Tibial nerve (tissue), 4 donors: ENCODE results near the gene RAMP1. TPM values are rescaled to one million over a fixed set of nuclear protein-coding genes. Genes with fewer than 3 reads are reported as not detected.

Source experiments
- DNase-seq, 2 donors: peaks; one replicate each; pipeline ENCODE4 v3.0.0-alpha.2; 2019; ENCODE audit warnings: low spot score in 2 of 2
- H3K27ac ChIP-seq, 4 donors: fragments of 200-600 bp; sonication (generic) in 3 of 4; one replicate each; pipeline ENCODE4 v1.5.1; 2017 to 2019; ENCODE audit warnings: mild to moderate bottlenecking in 1 of 4
- H3K27me3 ChIP-seq, 2 donors: fragments of 200-600 bp; sonication (generic) in 1 of 2; one replicate each; pipeline versions ENCODE4 v1.5.1 to v1.6.0; 2017 to 2019
- H3K36me3 ChIP-seq, 3 donors: fragments of 200-600 bp; sonication (generic); one replicate each; pipeline ENCODE4 v1.5.1; 2018 to 2019
- H3K4me1 ChIP-seq, 4 donors: fragments of 200-600 bp; sonication (generic) in 3 of 4; one replicate each; pipeline ENCODE4 v1.5.1; 2017 to 2019
- H3K4me3 ChIP-seq, 4 donors: fragments of 200-600 bp; sonication (generic) in 3 of 4; one replicate each; pipeline ENCODE4 v1.5.1; 2017 to 2019; ENCODE audit warnings: mild to moderate bottlenecking in 1 of 4, moderate library complexity in 1 of 4
- H3K9me3 ChIP-seq, 4 donors: fragments of 200-600 bp; sonication (generic) in 3 of 4; one replicate each; pipeline ENCODE4 v1.5.1; 2017 to 2019
- CTCF ChIP-seq, 5 experiments: fragments of 200-600 bp in 3 of 5; fragments of 450-650 bp in 2 of 5; sonication (generic) in 3 of 5; IDR thresholded peaks; one replicate each; pipeline ENCODE4 v1.5.1; 2016 to 2019; ENCODE audit warnings: antibody characterized with exemption in 5 of 5, mild to moderate bottlenecking in 3 of 5, moderate library complexity in 2 of 5
- EP300 ChIP-seq, 2 donors: sonication (generic); formaldehyde crosslinking; IDR thresholded peaks; one replicate each; pipeline ENCODE4 v1.6.1; 2017; ENCODE audit warnings: antibody characterized with exemption in 2 of 2, mild to moderate bottlenecking in 1 of 2
- POLR2A ChIP-seq, 2 donors: fragments of 450-650 bp; IDR thresholded peaks; one replicate each; pipeline ENCODE4 v1.6.1; 2017; ENCODE audit warnings: antibody characterized with exemption in 2 of 2, mild to moderate bottlenecking in 2 of 2, moderate library complexity in 2 of 2
- WGBS, 2 donors: methylation state at CpG; one replicate each; pipeline ENCODE4 v1.1.5; 2018; 5-methylcytosine and 5-hydroxymethylcytosine counted together
- total RNA-seq, 4 donors: library from RNA; depleted of rRNA; stranded (reverse); fragments of >200 nt; gene quantifications; one replicate each; pipeline ENCODE4 v1.1.0, GENCODE V29; 2016

The RAMP1 gene
- total RNA-seq, 4 donors from 2014 or later, result 60.6 to 105 (median 76.2) TPM

DNA sequence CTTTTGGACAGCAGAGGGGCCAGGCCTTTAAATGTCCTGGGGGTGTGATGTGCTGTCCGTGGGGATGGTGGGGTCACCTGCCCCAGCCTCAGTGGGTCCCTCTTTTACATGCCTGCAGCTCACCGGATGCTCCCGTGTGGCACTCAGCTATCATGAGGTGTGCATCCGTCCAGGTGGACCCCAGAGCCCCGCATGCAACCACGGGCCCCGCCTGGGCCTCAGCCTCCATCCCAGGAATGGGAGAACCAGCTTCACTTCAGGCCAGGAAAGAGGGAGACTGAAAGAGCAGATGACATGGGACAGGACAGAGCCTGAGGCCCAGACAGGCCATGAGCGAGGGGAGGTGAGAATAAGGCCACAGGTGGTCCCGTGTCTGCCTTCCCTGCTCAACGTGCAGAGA lies 37.5 kb downstream of the RAMP1 start:
- no peak for DNase-seq
- TF ChIP-seq EP300 (IDR thresholded peaks at IDR 0.05) (no peak), CTCF (IDR thresholded peaks at IDR 0.05) (no peak), POLR2A (IDR thresholded peaks at IDR 0.05) (no peak)
- Histone ChIP-seq H3K9me3 (no peaks in the 10 kb centered on the region), H3K27ac (peak overlapping the region in 2 of 4 donors; percentile 73 to 90), H3K4me1 (peaks cover 0 to 12% (median 10%) of the 10 kb centered on the region in 4 donors), H3K36me3 (no peaks in the 10 kb centered on the region), H3K4me3 (no peak overlapping the region), H3K27me3 (no peaks in the 10 kb centered on the region)
- WGBS, 2 donors, result 84 to 91% methylated on average over 10 of the region's 10 CpGs

DNA sequence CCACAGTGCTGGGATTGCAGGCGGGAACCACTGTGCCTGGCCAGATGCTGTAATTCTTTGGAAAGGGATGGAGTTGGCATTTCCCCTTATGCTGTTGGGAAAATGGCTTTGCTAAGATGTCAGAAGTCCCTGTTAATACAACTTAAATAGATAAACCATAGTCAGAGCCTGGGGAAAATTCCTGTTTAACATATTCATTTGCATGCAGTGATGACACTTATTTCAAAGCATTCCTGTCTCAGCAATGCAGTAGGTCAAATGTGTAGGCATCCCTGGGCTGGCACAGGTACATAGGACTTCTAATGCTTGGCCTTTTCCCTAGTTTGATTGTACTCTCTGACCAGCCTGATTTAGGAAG lies 38.6 kb downstream of the RAMP1 start:
- H3K27me3 ChIP-seq, result no peaks in the 10 kb centered on the region
- H3K9me3 ChIP-seq, result no peaks in the 10 kb centered on the region
- H3K27ac ChIP-seq, result peak overlapping the region in 2 of 4 donors; percentile 63 to 90
- DNase-seq, result no peak
- H3K36me3 ChIP-seq, result no peaks in the 10 kb centered on the region
- TF ChIP-seq CTCF (IDR thresholded peaks at IDR 0.05) (no peak), EP300 (IDR thresholded peaks at IDR 0.05) (no peak), POLR2A (IDR thresholded peaks at IDR 0.05) (no peak)
- H3K4me1 ChIP-seq, result peaks cover 0 to 12% (median 10%) of the 10 kb centered on the region in 4 donors
- no peak overlapping the region for H3K4me3 ChIP-seq
- 100% methylated on average over 1 of the region's 1 CpG for WGBS, 2 donors

DNA sequence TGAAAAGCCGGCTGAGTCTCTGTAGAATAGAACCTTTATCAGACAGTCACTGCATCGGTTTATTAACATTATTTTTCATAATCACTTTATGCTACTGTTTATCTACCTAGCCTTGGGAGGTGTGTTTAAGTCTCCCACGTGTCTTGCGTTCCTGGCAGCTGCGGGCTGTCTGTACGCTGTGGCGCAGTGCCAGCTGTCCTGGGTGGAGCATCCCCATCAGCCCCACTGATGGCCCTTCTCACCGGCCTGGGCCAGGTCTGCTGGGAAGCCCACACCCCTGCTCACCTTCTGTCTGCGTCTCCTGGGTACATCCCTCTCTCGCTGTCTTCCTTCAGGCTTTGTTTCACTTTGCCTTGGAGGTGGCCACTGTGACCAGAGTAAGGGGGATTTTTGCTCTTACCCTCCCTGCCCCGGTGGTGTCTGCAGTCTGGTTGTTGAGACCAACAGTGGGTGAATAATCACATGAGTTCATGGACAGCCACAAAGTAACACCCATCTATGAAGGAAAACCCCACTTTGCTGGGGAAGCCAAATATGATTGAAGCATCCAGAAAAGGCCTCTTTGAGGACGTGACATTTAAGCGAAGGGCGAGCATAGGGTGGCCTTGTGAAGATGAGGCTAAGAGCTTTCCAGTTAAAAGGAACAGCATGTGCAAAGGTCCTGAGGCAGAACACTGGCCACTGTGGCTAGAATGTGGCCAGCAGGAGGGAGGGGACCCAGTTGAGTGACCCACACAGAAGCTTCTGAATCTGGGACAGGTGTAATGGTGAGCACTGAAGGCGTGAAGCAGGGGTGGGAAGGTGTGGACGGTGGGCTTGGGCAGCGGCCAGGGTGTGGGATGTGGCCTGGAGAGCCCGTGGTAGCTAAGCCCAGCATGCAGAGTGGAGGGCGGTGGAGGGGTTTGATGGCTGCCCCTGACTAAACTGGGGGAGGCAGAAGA lies 41.7 kb downstream of the RAMP1 start:
- peaks cover 0 to 23% (median 17%) of the 10 kb centered on the region in 4 donors for H3K4me1 ChIP-seq
- WGBS, 2 donors, result 85 to 89% methylated on average over 19 of the region's 19 CpGs
- H3K27ac ChIP-seq, result peak overlapping the region in 1 of 4 donors; percentile 5
- peaks cover 0 to under 1% (median 0%) of the 10 kb centered on the region in 4 donors for H3K9me3 ChIP-seq
- no peak for DNase-seq
- no peaks in the 10 kb centered on the region for H3K36me3 ChIP-seq
- no peak overlapping the region for H3K4me3 ChIP-seq
- H3K27me3 ChIP-seq, result no peaks in the 10 kb centered on the region
- no peak for TF ChIP-seq EP300 (IDR thresholded peaks at IDR 0.05)
- TF ChIP-seq CTCF (IDR thresholded peaks at IDR 0.05), result no peak
- no peak for TF ChIP-seq POLR2A (IDR thresholded peaks at IDR 0.05)

- Histone ChIP-seq H3K27ac (peak overlapping the region in 1 of 4 donors; percentile 36), H3K9me3 (peaks cover 0 to 11% (median 2%) of the 10 kb centered on the region in 4 donors), H3K4me1 (peaks cover 0 to 23% (median 17%) of the 10 kb centered on the region in 4 donors), H3K36me3 (no peaks in the 10 kb centered on the region), H3K4me3 (no peak overlapping the region), H3K27me3 (no peaks in the 10 kb centered on the region)
- no peak for DNase-seq
- TF ChIP-seq EP300 (IDR thresholded peaks at IDR 0.05) (no peak), POLR2A (IDR thresholded peaks at IDR 0.05) (no peak), CTCF (IDR thresholded peaks at IDR 0.05) (no peak)
- WGBS, 2 donors, result 75 to 76% methylated on average over 18 to 22 of the region's 22 CpGs
These were observed 42.8 kb downstream of the RAMP1 start for GRCh38 chr2:237901932-237902850.
